Activated CD4-positive, alpha-beta memory T cell treated with anti-CD3 and anti-CD28 coated beads, Interleukin-2, amount 10 ng/mL, durations not matched to agents 7 days and 5 days (primary cell): ENCODE results near the gene VTI1A. TPM values are rescaled to one million over a fixed set of nuclear protein-coding genes. Genes with fewer than 3 reads are reported as not detected.

Source experiments
- CTCF ChIA-PET: fragments of 350-600 bp; sonication (Branson Sonifier 250); formaldehyde crosslinking; loops from one replicate; lab custom pipeline; 2021; ENCODE audit warnings: antibody characterized with exemption, inconsistent platforms; lab: Charles Lee
- POLR2A ChIA-PET: fragments of 350-600 bp; sonication (Branson Sonifier 250); formaldehyde crosslinking; loops from one replicate; lab custom pipeline; 2021; ENCODE audit warnings: antibody characterized with exemption; lab: Charles Lee
- DNase-seq: peaks from one replicate; pipeline ENCODE4 v3.0.0-alpha.2; 2020
- H3K27ac Mint-ChIP-seq: one replicate; pipeline ENCODE4 v1.8.0; 2021; ENCODE audit warnings: mild to moderate bottlenecking, mixed read lengths
- H3K27me3 Mint-ChIP-seq: one replicate; pipeline ENCODE4 v1.8.0; 2021; ENCODE audit warnings: mixed read lengths
- H3K36me3 Mint-ChIP-seq: one replicate; pipeline ENCODE4 v1.8.0; 2021; ENCODE audit warnings: low read depth, mixed read lengths
- H3K4me1 Mint-ChIP-seq: one replicate; pipeline ENCODE4 v1.8.0; 2021; ENCODE audit warnings: mixed read lengths
- H3K4me3 Mint-ChIP-seq: one replicate; pipeline ENCODE4 v1.8.0; 2021; ENCODE audit warnings: mild to moderate bottlenecking, mixed read lengths
- H3K9me3 Mint-ChIP-seq: one replicate; pipeline ENCODE4 v1.8.0; 2021; ENCODE audit warnings: mixed read lengths
- total RNA-seq, 2 experiments: library from RNA; stranded (reverse); gene quantifications; one replicate each; pipeline ENCODE4 v1.2.3, GENCODE V29; 2021

VTI1A gene
- total RNA-seq, 2 experiments from 2014 or later: 32.9 to 37.3 TPM

GRCh38 chr10:112672706-112673105 lies 225.7 kb downstream of the VTI1A start:
- Mint-ChIP-seq H3K4me1 (no peaks in the 10 kb centered on the region), H3K36me3 (peaks cover 8% of the 10 kb centered on the region), H3K27ac (no peak overlapping the region), H3K4me3 (no peak overlapping the region), H3K27me3 (no peaks in the 10 kb centered on the region), H3K9me3 (no peaks in the 10 kb centered on the region)
- DNase-seq: no peak
- ChIA-PET POLR2A (no interaction called here), CTCF (interaction anchor here (0.7 kb wide), 1 partner anchor 479 kb away, joined by 4 read pairs; no protein-coding TSS in a partner anchor)

GRCh38 chr10:112675560-112676083 lies 228.6 kb downstream of the VTI1A start:
- H3K36me3 Mint-ChIP-seq: peaks cover 3% of the 10 kb centered on the region
- no peak overlapping the region for H3K4me3 Mint-ChIP-seq
- H3K4me1 Mint-ChIP-seq: no peaks in the 10 kb centered on the region
- no peaks in the 10 kb centered on the region for H3K27me3 Mint-ChIP-seq
- CTCF ChIA-PET: no interaction called here
- POLR2A ChIA-PET: interaction anchor here (0.6 kb wide), 1 partner anchor 299 kb away, joined by 3 read pairs; no protein-coding TSS in a partner anchor
- H3K9me3 Mint-ChIP-seq: no peaks in the 10 kb centered on the region
- H3K27ac Mint-ChIP-seq: no peak overlapping the region
- DNase-seq: no peak

- CTCF ChIA-PET: no interaction called here
- peaks cover 3% of the 10 kb centered on the region for H3K36me3 Mint-ChIP-seq
- no peak overlapping the region for H3K27ac Mint-ChIP-seq
These were observed 230.7 kb downstream of the VTI1A start for GRCh38 chr10:112677689-112678088.

GRCh38 chr10:112678581-112678980 lies 231.6 kb downstream of the VTI1A start:
- Mint-ChIP-seq H3K36me3 (no peaks in the 10 kb centered on the region), H3K4me3 (no peak overlapping the region), H3K27me3 (no peaks in the 10 kb centered on the region), H3K4me1 (no peaks in the 10 kb centered on the region), H3K27ac (no peak overlapping the region), H3K9me3 (no peaks in the 10 kb centered on the region)
- POLR2A ChIA-PET: no interaction called here
- DNase-seq: no peak
- CTCF ChIA-PET: no interaction called here

More at GRCh38 chr10:112677689-112678088, 230.7 kb downstream of the VTI1A start:
- no peak for DNase-seq
- Mint-ChIP-seq H3K4me1 (no peaks in the 10 kb centered on the region), H3K4me3 (no peak overlapping the region), H3K27me3 (no peaks in the 10 kb centered on the region), H3K9me3 (no peaks in the 10 kb centered on the region)
- POLR2A ChIA-PET: no interaction called here

DNA sequence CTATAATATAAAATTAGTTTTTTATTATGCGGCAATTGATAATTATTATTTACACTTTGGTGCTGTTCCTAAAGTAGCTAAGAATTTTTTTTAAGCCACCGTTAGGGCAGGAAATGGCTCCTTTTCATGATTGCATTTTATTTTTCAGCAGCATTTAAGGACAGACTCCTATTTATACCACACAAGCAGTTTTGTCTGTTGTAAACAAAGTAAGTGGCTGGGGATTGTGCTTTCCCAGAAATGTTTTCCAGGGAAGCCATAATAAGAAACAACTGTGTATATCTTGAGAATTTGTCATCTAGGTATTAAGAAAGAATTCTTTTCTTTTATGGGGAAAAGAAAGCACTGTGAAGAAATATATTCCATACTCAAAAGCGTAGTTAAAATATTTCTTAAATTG lies 232.0 kb downstream of the VTI1A start:
- POLR2A ChIA-PET: no interaction called here
- DNase-seq: no peak
- H3K36me3 Mint-ChIP-seq: no peaks in the 10 kb centered on the region
- no peak overlapping the region for H3K4me3 Mint-ChIP-seq
- no peaks in the 10 kb centered on the region for H3K4me1 Mint-ChIP-seq
- H3K9me3 Mint-ChIP-seq: no peaks in the 10 kb centered on the region
- no peak overlapping the region for H3K27ac Mint-ChIP-seq
- CTCF ChIA-PET: no interaction called here
- H3K27me3 Mint-ChIP-seq: no peaks in the 10 kb centered on the region

GRCh38 chr10:112679392-112679791 lies 232.4 kb downstream of the VTI1A start:
- Mint-ChIP-seq H3K9me3 (no peaks in the 10 kb centered on the region), H3K27me3 (no peaks in the 10 kb centered on the region), H3K4me3 (no peak overlapping the region), H3K4me1 (no peaks in the 10 kb centered on the region), H3K36me3 (no peaks in the 10 kb centered on the region), H3K27ac (no peak overlapping the region)
- ChIA-PET CTCF (no interaction called here), POLR2A (no interaction called here)
- DNase-seq: no peak

GRCh38 chr10:112680586-112680985 lies 233.6 kb downstream of the VTI1A start:
- POLR2A ChIA-PET: no interaction called here
- DNase-seq: no peak
- Mint-ChIP-seq H3K4me1 (no peaks in the 10 kb centered on the region), H3K27me3 (no peaks in the 10 kb centered on the region), H3K36me3 (no peaks in the 10 kb centered on the region), H3K4me3 (no peak overlapping the region), H3K9me3 (no peaks in the 10 kb centered on the region), H3K27ac (no peak overlapping the region)
- CTCF ChIA-PET: no interaction called here

GRCh38 chr10:112687647-112688046 lies 240.6 kb downstream of the VTI1A start:
- no peak for DNase-seq
- peaks cover 2% of the 10 kb centered on the region for H3K36me3 Mint-ChIP-seq
- H3K27me3 Mint-ChIP-seq: no peaks in the 10 kb centered on the region
- POLR2A ChIA-PET: no interaction called here
- no peak overlapping the region for H3K27ac Mint-ChIP-seq
- H3K4me1 Mint-ChIP-seq: no peaks in the 10 kb centered on the region
- H3K4me3 Mint-ChIP-seq: no peak overlapping the region
- no peaks in the 10 kb centered on the region for H3K9me3 Mint-ChIP-seq
- CTCF ChIA-PET: no interaction called here

- Mint-ChIP-seq H3K9me3 (no peaks in the 10 kb centered on the region), H3K4me1 (no peaks in the 10 kb centered on the region), H3K4me3 (no peak overlapping the region), H3K27ac (no peak overlapping the region), H3K27me3 (no peaks in the 10 kb centered on the region), H3K36me3 (peaks cover 2% of the 10 kb centered on the region)
- DNase-seq: no peak
- ChIA-PET POLR2A (no interaction called here), CTCF (no interaction called here)
These were observed 242.5 kb downstream of the VTI1A start for GRCh38 chr10:112689327-112690072.

DNA sequence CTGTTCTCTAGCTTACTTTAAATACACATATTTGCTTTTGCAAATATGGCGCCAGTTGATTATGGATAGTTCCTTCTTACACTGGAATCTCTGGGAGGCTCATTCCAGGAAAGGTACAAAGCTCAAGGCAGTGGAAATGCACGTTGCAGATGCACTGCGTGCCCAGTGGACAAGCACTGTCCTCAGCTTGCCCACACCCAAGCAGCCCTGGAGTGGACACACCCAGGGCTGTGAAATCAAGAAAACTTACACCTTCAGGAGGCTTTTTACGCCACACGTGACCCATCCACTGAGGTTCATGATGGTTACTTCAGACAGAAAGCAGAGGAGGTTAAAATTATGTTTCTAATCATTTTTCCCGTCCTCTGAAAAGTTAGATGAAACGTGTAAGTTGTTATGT lies 248.5 kb downstream of the VTI1A start:
- Mint-ChIP-seq H3K4me1 (no peaks in the 10 kb centered on the region), H3K27me3 (no peaks in the 10 kb centered on the region), H3K9me3 (no peaks in the 10 kb centered on the region), H3K36me3 (no peaks in the 10 kb centered on the region), H3K4me3 (no peak overlapping the region), H3K27ac (no peak overlapping the region)
- POLR2A ChIA-PET: no interaction called here
- CTCF ChIA-PET: no interaction called here
- no peak for DNase-seq

DNA sequence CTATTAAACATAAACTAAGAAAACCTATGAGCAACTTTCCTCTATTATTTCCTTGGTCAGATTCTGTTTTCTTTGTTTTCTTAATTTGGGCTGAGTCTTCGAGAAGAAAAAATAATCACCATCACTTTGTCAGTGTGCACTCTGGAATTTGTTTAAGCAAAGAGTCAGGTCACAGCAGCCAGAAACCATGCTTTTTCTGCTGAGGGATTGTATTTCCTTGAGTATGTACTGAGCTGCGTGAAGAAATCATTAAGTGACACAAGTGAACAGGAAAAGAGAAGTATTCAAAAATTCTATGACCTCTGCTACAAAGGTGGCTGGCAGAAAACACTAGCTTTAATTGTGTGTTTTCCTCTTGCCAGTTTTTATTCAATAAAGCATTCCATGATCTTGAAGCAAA lies 249.6 kb downstream of the VTI1A start:
- Mint-ChIP-seq H3K4me3 (no peak overlapping the region), H3K27ac (no peak overlapping the region)
- POLR2A ChIA-PET: no interaction called here

DNA sequence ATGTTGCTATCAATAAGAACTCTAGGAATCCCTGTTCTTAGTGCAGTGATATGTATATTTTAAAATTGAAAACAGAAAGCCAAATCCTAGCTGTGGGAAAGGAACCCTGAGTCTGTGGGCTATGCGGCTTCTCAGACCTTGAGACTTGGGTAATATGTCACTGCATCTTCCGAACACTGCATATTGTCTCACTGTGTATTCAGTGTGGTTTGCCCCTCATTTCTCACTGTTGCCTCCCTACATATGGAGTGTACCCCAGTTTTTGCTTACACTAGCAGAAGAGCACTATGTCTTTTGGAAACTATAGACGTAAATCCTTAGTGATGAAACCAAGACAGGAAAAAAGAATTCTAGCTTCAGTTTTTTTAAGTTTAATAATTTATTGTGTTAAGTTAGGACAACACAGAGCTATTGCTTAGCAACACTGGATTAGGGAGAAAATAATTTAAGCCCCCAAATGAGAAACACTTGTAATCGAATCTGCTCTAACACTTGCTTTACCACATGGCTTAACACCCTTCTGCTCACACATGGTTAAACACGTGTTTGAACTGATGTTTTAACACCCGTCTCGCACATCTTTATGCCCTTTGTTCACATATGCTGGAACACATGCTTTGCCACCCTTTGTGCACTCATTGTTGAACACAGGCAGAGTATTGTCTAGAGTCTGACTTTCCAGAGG lies 251.3 kb downstream of the VTI1A start:
- no peaks in the 10 kb centered on the region for H3K27me3 Mint-ChIP-seq

More for the DNA sequence above, 249.6 kb downstream of the VTI1A start:
- no peaks in the 10 kb centered on the region for H3K27me3 Mint-ChIP-seq
- H3K36me3 Mint-ChIP-seq: no peaks in the 10 kb centered on the region
- H3K4me1 Mint-ChIP-seq: no peaks in the 10 kb centered on the region
- DNase-seq: no peak
- CTCF ChIA-PET: interaction anchor here (0.7 kb wide), 1 partner anchor 11 kb away, joined by 3 read pairs; no protein-coding TSS in a partner anchor
- H3K9me3 Mint-ChIP-seq: no peaks in the 10 kb centered on the region

DNA sequence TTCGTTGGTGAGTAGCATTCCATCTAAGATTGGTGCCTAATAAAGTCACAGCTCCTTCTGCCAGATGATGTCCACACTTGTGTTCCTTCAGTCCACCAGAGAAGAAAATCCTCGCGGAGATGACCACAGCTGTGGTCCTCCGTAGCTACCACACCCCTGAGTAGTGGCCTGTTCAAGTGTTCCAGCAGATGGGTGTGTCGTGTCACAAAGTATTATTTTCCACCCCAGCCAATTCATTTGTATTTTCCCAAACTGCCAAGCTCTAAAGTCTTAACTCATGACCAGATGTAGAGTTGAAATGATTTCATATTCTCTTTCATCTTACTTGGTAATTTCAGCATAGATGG lies 251.8 kb downstream of the VTI1A start:
- Mint-ChIP-seq H3K27me3 (no peaks in the 10 kb centered on the region), H3K4me1 (no peaks in the 10 kb centered on the region), H3K27ac (no peak overlapping the region), H3K9me3 (no peaks in the 10 kb centered on the region), H3K4me3 (no peak overlapping the region), H3K36me3 (no peaks in the 10 kb centered on the region)
- DNase-seq: no peak
- POLR2A ChIA-PET: no interaction called here
- CTCF ChIA-PET: no interaction called here

More for the DNA sequence above, 251.3 kb downstream of the VTI1A start:
- no peak for DNase-seq
- Mint-ChIP-seq H3K4me3 (no peak overlapping the region), H3K36me3 (no peaks in the 10 kb centered on the region), H3K9me3 (no peaks in the 10 kb centered on the region), H3K27ac (no peak overlapping the region), H3K4me1 (no peaks in the 10 kb centered on the region)
- ChIA-PET POLR2A (no interaction called here), CTCF (no interaction called here)
